IPS-15b (cell line): ENCODE results near the gene KCTD2.
A peak's percentile ranks its signal among the peaks of the same experiment; 100 is the strongest.
"Not testable (repeated sequence)": the region's sequence is repeated elsewhere in the genome, so short reads cannot be mapped to it uniquely, and the experiment has no call there.

Source experiments
- H3K27me3 ChIP-seq: one replicate; pipeline ENCODE4 v1.6.1; 2013; ENCODE audit warnings: low read length; ENCODE audit not compliant: control insufficient read depth, insufficient read depth
- H3K36me3 ChIP-seq: one replicate; pipeline ENCODE4 v1.6.1; 2013; ENCODE audit warnings: low read length; ENCODE audit not compliant: control insufficient read depth, insufficient read depth
- H3K4me1 ChIP-seq: one replicate; pipeline ENCODE4 v1.6.1; 2013; ENCODE audit warnings: mild to moderate bottlenecking, low read length; ENCODE audit not compliant: control insufficient read depth, insufficient read depth
- H3K4me3 ChIP-seq: one replicate; pipeline ENCODE4 v1.5.1; 2013; ENCODE audit warnings: low read depth, low read length
- H3K9ac ChIP-seq: one replicate; pipeline ENCODE4 v1.6.1; 2013; ENCODE audit warnings: low read depth, mild to moderate bottlenecking, low read length
- H3K9me3 ChIP-seq: one replicate; pipeline ENCODE4 v1.6.1; 2013; ENCODE audit warnings: mild to moderate bottlenecking, low read length; ENCODE audit not compliant: control insufficient read depth, insufficient read depth

The KCTD2 gene

DNA sequence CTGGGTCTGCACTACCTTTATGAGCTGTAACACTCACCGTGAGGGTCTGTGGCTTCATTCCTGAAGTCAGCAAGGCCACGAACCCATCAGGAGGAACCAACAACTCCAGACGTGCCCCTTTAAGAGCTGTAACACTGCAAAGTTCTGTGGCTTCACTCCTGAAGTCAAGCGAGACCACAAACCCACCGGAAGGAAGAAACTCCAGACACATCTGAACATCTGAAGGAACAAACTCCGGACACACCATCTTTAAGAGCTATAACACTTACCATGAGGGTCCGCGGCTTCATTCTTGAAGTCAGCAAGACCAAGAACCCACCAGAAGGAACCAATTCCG is 21.7 kb upstream of the KCTD2 start:
- not testable (repeated sequence) for H3K27me3 ChIP-seq, H3K4me1 ChIP-seq, H3K9ac ChIP-seq, H3K4me3 ChIP-seq, H3K9me3 ChIP-seq
- H3K36me3 ChIP-seq: peaks cover 12% of the 10 kb centered on the region

DNA sequence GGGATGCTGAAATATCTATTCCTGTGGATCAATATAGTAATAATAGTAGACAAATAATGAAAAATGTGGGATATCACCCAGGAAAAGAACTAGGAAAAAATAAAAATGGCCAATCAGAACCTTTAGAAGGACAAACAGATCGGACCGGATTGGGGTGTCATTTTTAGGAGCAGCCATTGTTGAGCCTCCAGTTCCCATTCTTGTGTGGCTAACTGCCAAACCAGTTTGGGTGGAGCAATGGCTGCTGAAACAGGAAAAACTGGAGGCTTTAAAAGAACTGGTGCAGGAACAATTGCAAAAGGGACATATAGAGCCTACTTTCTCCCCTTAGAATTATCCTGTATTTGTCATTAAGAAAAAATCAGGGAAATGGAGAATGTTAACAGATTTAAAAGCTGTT is 20.4 kb upstream of the KCTD2 start:
- H3K9ac ChIP-seq, H3K9me3 ChIP-seq, H3K36me3 ChIP-seq, H3K4me1 ChIP-seq, H3K27me3 ChIP-seq, H3K4me3 ChIP-seq: not testable (repeated sequence)

DNA sequence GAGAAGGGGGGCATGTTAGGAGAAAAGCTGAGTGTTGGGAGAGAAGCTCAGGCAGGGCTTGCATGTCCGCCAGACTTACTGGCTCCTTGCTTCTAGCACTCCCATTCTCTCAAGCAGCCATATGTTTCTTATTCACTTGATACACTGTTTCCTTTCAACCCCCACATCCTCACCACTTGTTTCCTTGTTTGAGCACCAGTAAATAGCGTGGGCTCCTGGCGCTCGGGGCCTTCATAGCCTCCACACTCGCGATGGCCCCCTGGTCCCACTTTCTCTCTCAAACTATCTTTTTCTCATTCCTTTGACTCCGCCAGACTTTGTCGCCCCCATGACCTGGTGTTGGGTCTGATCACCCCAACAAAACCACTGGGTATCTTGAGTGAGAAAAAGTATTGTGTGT is 16.9 kb upstream of the KCTD2 start:
- H3K9ac ChIP-seq: no peak overlapping the region
- no peaks in the 10 kb centered on the region for H3K9me3 ChIP-seq
- no peaks in the 10 kb centered on the region for H3K4me1 ChIP-seq
- H3K36me3 ChIP-seq: no peaks in the 10 kb centered on the region
- peaks cover 2% of the 10 kb centered on the region for H3K27me3 ChIP-seq
- H3K4me3 ChIP-seq: no peak overlapping the region

DNA sequence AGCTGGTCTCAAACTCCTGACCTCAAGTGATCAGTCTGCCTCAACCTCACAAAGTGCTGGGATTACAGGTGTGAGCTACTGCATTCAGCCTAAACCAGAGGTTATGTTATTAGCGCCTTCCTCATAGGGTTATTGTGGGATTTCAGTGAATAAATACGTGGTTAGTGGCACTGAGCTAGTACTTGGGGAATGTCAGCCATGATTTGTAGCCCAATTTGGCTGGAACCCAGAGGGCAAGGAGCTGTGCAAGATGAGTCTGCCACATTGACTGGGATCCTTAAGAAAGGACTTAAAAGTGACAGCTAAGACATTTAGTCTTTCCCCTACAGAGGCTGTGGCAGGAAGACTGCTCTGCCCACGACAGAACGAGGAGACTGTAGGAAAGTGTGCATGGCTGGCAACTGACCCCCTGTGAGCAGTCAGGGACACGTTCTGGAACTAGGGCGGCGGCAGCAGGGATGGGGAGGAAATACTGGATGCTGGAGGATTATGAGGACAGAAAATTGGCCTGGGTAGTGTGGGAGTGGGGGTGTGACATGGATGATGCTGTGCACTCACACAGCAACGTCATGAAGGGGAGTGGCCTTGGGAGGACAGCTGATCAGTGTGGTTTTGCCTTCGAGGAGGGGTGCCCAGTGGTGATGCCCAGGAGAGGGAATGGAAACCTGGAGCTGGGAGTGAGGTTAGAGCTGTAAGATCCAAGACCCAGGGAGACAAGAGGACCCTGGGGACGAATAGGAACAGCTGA is 14.9 kb upstream of the KCTD2 start:
- Histone ChIP-seq H3K9ac (no peak overlapping the region), H3K36me3 (no peaks in the 10 kb centered on the region), H3K27me3 (peaks cover 2% of the 10 kb centered on the region), H3K4me1 (no peaks in the 10 kb centered on the region), H3K4me3 (no peak overlapping the region), H3K9me3 (no peaks in the 10 kb centered on the region)

DNA sequence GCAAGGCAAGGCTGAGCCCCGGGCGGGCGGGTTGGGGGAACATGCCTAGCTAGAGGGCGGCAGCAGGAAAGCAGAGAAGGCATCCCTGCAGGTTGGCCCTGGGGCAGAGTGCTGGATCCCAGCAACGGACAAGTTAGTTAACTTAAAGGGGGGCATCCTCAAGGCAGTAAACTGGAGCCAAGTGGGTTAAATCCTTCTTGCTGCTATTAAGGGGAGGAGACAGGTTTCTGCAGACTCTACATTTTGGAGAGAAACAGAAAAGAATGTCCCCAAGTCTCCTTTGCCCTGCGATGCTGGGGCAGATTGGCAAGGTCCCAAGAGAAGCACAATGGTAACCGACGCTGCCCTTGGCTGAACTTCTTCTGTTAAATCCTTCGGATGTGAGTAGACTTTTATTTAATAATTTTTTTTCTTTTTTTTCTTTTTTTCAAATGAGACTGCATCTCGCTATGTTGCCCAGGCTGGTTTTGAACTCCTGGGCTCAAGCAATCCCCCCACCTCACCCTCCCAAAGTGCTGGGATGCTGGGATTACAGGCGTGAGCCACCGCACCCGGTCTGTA is 14.2 kb upstream of the KCTD2 start:
- no peak overlapping the region for H3K9ac ChIP-seq
- no peaks in the 10 kb centered on the region for H3K4me1 ChIP-seq
- no peaks in the 10 kb centered on the region for H3K36me3 ChIP-seq
- no peaks in the 10 kb centered on the region for H3K9me3 ChIP-seq
- H3K4me3 ChIP-seq: peak overlapping the region; percentile 86
- H3K27me3 ChIP-seq: peaks cover 2% of the 10 kb centered on the region

DNA sequence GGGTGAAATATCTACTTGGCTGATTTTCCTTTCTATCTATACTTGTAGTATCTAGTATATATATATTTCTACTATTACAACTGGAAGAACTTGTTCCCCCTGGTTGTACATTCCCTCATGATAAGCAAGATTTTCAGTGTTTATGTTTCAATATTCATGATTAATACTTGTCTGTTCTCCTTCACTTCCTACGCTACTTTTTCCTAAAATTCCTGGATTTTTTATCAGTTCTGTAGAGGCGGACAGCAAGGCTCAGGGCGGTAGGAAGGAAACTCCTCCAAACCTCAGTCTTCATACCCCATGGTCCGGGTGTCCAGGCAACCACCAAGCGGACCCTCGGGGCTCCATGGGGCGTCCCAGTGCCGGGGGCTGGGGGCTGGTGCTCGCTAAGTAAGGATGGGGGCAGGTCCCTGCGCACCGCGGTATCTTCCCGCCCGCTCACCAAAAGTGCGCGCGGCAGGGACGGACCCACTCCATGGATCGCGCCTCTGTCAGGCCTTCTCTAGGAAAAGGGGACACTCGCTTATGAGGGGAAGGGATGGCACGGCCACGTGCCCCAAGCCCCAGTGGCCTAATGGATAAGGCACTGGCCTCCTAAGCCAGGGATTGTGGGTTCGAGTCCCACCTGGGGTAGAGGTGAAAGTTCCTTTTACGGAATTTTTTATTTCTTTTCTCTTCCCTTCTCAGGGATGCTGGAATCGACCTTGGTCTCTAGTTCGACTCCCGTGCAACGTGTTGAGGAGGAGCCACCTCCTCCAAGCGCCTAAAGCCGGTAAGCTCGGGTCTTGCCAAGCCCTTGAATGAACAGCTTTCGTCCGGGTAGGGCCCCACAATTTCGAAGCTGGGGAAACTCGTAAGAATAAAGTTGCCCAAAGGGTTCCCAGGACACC is 13.4 kb upstream of the KCTD2 start:
- Histone ChIP-seq H3K4me3 (peak overlapping the region; percentile 86), H3K9ac (peak overlapping the region; percentile 68), H3K27me3 (peaks cover 2% of the 10 kb centered on the region), H3K9me3 (no peaks in the 10 kb centered on the region), H3K36me3 (peaks cover 5% of the 10 kb centered on the region), H3K4me1 (no peaks in the 10 kb centered on the region)

DNA sequence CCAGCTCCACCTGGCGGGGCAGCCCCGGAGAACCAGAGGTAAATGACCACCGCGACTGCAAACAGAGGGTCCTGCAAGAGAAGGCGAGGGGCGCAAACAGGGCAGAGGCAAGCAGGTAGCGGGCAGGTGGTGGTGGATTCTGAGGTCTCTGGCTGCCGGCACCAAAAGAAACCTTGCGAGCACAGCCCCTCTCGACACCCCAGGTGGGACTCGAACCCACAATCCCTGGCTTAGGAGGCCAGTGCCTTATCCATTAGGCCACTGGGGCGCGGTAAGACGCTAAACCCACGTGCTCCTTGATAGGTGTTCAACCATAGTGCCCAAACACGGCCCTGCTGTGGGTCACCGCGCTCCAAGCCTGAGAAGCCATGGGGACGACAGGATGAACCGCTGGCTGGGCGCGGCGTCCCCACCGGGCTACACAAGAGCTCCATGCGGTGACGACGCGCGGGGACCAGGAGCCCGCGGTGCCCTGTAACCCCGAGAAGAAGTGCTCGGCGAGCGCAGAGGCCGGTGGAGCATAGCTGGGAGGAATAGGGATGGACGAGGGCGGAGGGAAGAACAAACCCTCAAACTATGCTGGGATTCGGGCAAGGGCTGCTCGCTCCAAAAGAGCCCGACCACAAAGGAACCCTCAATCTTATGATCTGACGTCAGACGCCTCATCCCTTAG is 12.7 kb upstream of the KCTD2 start:
- Histone ChIP-seq H3K9me3 (no peaks in the 10 kb centered on the region), H3K9ac (peak overlapping the region; percentile 97), H3K27me3 (peaks cover 2% of the 10 kb centered on the region), H3K36me3 (peaks cover 6% of the 10 kb centered on the region), H3K4me1 (no peaks in the 10 kb centered on the region), H3K4me3 (peak overlapping the region; percentile 86)

DNA sequence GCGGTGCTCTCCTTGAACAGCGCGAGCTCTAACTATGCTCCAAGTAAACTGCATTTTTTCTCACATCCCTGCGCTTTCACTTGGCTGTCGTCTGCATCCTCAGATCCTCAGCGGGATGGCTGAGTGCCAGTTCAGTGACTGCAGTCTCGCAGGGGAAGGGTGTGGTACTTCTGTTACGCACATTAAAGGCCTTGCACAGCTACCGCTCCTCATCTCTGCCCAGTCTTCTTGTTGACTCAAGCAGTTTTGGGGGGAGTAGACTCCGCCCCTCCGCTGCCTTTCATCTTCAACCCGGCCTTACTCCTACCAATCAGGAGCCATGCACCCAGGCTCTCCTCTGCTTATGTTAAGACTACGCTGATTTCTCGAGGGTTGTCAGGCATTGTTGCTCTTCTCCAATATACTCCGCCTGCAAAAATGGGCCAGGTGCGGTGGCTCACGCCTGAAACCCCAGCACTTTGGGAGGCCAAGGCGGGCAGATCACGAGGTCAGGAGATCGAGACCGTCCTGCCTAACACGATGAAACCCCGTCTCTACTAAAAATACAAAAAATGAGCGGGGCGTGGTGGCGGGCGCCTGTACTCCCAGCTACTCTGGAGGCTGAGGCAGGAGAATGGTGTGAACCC is 10.3 kb upstream of the KCTD2 start:
- peaks cover 2% of the 10 kb centered on the region for H3K4me1 ChIP-seq
- peak overlapping the region; percentile 8 for H3K9ac ChIP-seq
- H3K27me3 ChIP-seq: peaks cover 2% of the 10 kb centered on the region
- H3K36me3 ChIP-seq: peaks cover 26% of the 10 kb centered on the region
- no peaks in the 10 kb centered on the region for H3K9me3 ChIP-seq
- H3K4me3 ChIP-seq: no peak overlapping the region

DNA sequence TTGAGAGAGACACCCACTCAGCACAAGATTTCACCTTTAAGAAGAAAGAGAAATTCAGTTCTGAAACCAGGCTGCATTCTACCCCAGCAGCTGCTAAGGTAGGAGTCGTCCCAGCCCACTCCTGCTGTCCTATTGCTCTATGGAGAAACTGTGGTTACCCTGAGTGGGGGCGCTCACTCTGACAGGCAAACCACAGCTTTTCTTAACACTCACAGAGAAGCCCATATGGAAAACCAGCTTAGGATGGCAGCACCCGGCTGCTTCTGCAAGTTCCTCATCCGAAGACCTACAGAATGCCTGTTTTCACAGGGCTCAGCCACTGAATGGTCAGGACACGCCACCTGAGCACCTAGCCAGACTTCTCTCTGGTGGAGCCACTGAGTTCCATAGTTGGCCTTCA is 7.8 kb upstream of the KCTD2 start:
- Histone ChIP-seq H3K9ac (no peak overlapping the region), H3K27me3 (no peaks in the 10 kb centered on the region), H3K4me3 (no peak overlapping the region), H3K9me3 (no peaks in the 10 kb centered on the region), H3K36me3 (peaks cover 31% of the 10 kb centered on the region), H3K4me1 (peaks cover 12% of the 10 kb centered on the region)

DNA sequence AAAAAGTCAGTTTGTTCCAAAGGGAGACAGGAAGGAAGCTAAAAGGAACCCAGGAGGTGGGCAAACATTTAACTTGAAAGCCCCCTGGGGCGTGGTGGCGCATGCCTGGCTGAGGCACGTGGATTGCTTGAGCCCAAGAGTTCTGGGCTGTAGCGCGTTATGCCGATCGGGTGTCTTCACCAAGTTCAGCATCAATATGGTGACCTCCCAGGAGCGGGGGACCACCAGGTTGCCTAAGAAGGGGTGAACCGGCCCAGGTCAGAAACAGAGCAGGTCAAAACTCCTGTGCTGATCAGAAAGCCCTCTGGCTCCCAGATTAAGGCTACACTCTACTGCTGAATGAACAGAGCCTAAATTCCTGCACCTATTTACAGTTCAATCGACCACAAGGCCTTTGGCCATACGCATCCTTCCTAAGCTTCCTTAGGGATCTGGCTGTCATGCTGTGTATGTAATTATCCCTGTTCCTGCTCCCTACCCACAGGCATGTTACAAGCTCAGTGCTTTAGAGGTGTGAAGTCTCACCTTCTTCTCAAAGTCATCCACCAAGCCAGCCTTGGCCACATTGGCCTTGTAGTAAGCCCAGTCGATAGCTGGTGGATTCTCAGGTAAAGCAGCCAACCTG is 5.3 kb upstream of the KCTD2 start:
- no peak overlapping the region for H3K9ac ChIP-seq
- no peaks in the 10 kb centered on the region for H3K27me3 ChIP-seq
- peaks cover 31% of the 10 kb centered on the region for H3K36me3 ChIP-seq
- H3K4me1 ChIP-seq: peaks cover 15% of the 10 kb centered on the region
- H3K4me3 ChIP-seq: no peak overlapping the region
- no peaks in the 10 kb centered on the region for H3K9me3 ChIP-seq

DNA sequence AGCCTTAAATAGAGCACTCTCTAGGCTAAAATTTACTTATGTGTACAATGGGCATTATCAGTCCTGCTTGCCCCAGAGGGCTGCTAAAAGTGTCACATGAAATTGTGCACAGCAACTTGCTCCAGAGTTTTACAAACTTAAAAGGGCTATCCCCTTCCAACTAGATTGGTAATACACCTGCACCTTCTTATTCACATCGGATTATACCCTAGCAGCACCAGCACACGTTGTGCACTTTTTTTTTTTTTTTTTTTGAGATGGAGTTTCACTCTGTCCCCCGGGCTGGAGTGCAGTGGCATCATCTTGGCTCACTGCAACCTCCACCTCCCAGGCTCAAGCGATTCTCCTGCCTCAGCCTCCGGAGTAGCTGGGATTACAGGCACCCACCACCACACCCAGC is 3.2 kb upstream of the KCTD2 start:
- Histone ChIP-seq H3K36me3 (peaks cover 25% of the 10 kb centered on the region), H3K4me1 (peaks cover 17% of the 10 kb centered on the region)
- not testable (repeated sequence) for H3K9me3 ChIP-seq, H3K4me3 ChIP-seq, H3K9ac ChIP-seq, H3K27me3 ChIP-seq
